Transverse colon (tissue), 4 donors: ENCODE measurements around the gene EOLA2. TPM values are rescaled to one million over a fixed set of nuclear protein-coding genes. Genes with fewer than 3 reads are reported as not detected.

ENCODE experiments used
- DNase-seq: peaks from one replicate; pipeline ENCODE4 v3.0.0-alpha.2; 2019
- H3K27ac ChIP-seq, 4 donors: fragments of 200-600 bp; sonication (generic); 2 replicates each; pipeline ENCODE4 v1.5.1; 2016 to 2018; ENCODE audit warnings: inconsistent platforms in 4 of 4
- H3K27me3 ChIP-seq: fragments of 200-600 bp; sonication (generic); 2 replicates; pipeline ENCODE4 v1.5.1; 2017; ENCODE audit warnings: inconsistent platforms
- H3K36me3 ChIP-seq, 4 donors: fragments of 200-600 bp; sonication (generic); 2 replicates each; pipeline ENCODE4 v1.5.1; 2017 to 2019; ENCODE audit warnings: inconsistent platforms in 4 of 4
- H3K4me1 ChIP-seq, 4 donors: fragments of 200-600 bp; sonication (generic); 2 replicates each; pipeline ENCODE4 v1.5.1; 2017 to 2020; ENCODE audit warnings: inconsistent platforms in 4 of 4
- H3K4me3 ChIP-seq, 4 donors: fragments of 200-600 bp; sonication (generic); 1 replicate in 1 of 4; 2 replicates in 3 of 4; pipeline versions ENCODE4 v1.5.1 to v1.6.1; 2017 to 2019; ENCODE audit warnings: inconsistent platforms in 4 of 4
- H3K9me3 ChIP-seq, 2 donors: fragments of 200-600 bp; sonication (generic); 2 replicates each; pipeline ENCODE4 v1.5.1; 2017 to 2019; ENCODE audit warnings: inconsistent platforms in 2 of 2
- CTCF ChIP-seq, 5 experiments: fragments of 200-600 bp in 3 of 5; fragments of 450-650 bp in 2 of 5; sonication (generic) in 3 of 5; IDR thresholded peaks; 1 replicate in 2 of 5; 2 replicates in 3 of 5; pipeline ENCODE4 v1.5.1; 2016 to 2017; ENCODE audit warnings: antibody characterized with exemption in 5 of 5, inconsistent platforms in 3 of 5, mild to moderate bottlenecking in 2 of 5, moderate library complexity in 1 of 5
- EP300 ChIP-seq: sonication (generic); formaldehyde crosslinking; IDR thresholded peaks from one replicate; pipeline ENCODE4 v1.6.1; 2017; ENCODE audit warnings: antibody characterized with exemption, low read depth
- POLR2A ChIP-seq: fragments of 450-650 bp; IDR thresholded peaks from one replicate; pipeline ENCODE4 v1.6.1; 2016; ENCODE audit warnings: antibody characterized with exemption, mild to moderate bottlenecking, moderate library complexity
- POLR2AphosphoS5 ChIP-seq, 3 donors: sonication (generic); formaldehyde crosslinking; IDR thresholded peaks; one replicate each; pipeline ENCODE4 v1.6.1; 2016; ENCODE audit warnings: antibody characterized with exemption in 3 of 3
- WGBS, 2 donors: methylation state at CpG; one replicate each; pipeline ENCODE4 v1.1.5; 2018; ENCODE audit warnings: low coverage in 1 of 2; 5-methylcytosine and 5-hydroxymethylcytosine counted together
- in situ Hi-C, 4 donors: fragments of 200-750 bp; cut with MboI; loops; one replicate each; pipeline versions ENCODE4 v1.15.0 to v1.15.1; 2017; ENCODE audit warnings: low sequenced_read_pairs in 3 of 4, low pct_ligation_motif_present in 1 of 4, low pct_unique_long_range_greater_than_20kb in 1 of 4
- intact Hi-C: fragments of 100-400 bp; cut with DNase I; formaldehyde crosslinking; loops from one replicate; pipeline ENCODE4 v1.15.1; 2023; ENCODE audit warnings: low total_unique reads
- total RNA-seq, 4 donors: library from RNA; depleted of rRNA; stranded (reverse); fragments of >200 nt; gene quantifications; one replicate each; pipeline ENCODE4 v1.1.0, GENCODE V29; 2016

The EOLA2 gene
- total RNA-seq, 4 donors from 2014 or later: 10.5 to 77.1 (median 30.4) TPM

- H3K27me3 ChIP-seq: no peaks in the 10 kb centered on the region
- in situ Hi-C loops (no loop called here), intact Hi-C loops (no loop called here)
- no peak overlapping the region for H3K4me3 ChIP-seq
- no peak overlapping the region for H3K27ac ChIP-seq
- no peaks in the 10 kb centered on the region for H3K9me3 ChIP-seq
- DNase-seq: no peak
- no peaks in the 10 kb centered on the region for H3K4me1 ChIP-seq
- no peaks in the 10 kb centered on the region for H3K36me3 ChIP-seq
- 75% methylated on average over 4 of the region's 4 CpGs; no CpG with 5 or more reads in 1 of the 2 donors for WGBS, 2 donors
- TF ChIP-seq POLR2AphosphoS5 (IDR thresholded peaks at IDR 0.05) (no peak), POLR2A (no peak), EP300 (no peak), CTCF (IDR thresholded peaks at IDR 0.05) (no peak)
Observed at GRCh38 chrX:149909324-149910177, 28.7 kb downstream of the EOLA2 start.

GRCh38 chrX:149908727-149909126, 29.6 kb downstream of the EOLA2 start:
- no peaks in the 10 kb centered on the region for H3K4me1 ChIP-seq
- no peak for DNase-seq
- no peak overlapping the region for H3K4me3 ChIP-seq
- intact Hi-C loops: no loop called here
- TF ChIP-seq EP300 (no peak), CTCF (IDR thresholded peaks at IDR 0.05) (no peak), POLR2AphosphoS5 (IDR thresholded peaks at IDR 0.05) (no peak), POLR2A (no peak)
- in situ Hi-C loops: no loop called here
- no peaks in the 10 kb centered on the region for H3K36me3 ChIP-seq
- no peak overlapping the region for H3K27ac ChIP-seq
- no peaks in the 10 kb centered on the region for H3K9me3 ChIP-seq
- H3K27me3 ChIP-seq: no peaks in the 10 kb centered on the region

- TF ChIP-seq POLR2AphosphoS5 (IDR thresholded peaks at IDR 0.05) (no peak), CTCF (IDR thresholded peaks at IDR 0.05) (no peak), POLR2A (no peak), EP300 (no peak)
- intact Hi-C loops: no loop called here
- in situ Hi-C loops: no loop called here
- Histone ChIP-seq H3K27me3 (no peaks in the 10 kb centered on the region), H3K27ac (no peak overlapping the region), H3K9me3 (no peaks in the 10 kb centered on the region), H3K4me3 (no peak overlapping the region), H3K36me3 (no peaks in the 10 kb centered on the region), H3K4me1 (no peaks in the 10 kb centered on the region)
- WGBS, 2 donors: 85% methylated on average over 3 of the region's 3 CpGs; no CpG with 5 or more reads in 1 of the 2 donors
- no peak for DNase-seq
Observed at GRCh38 chrX:149908308-149908707, 30.0 kb downstream of the EOLA2 start.

- peak overlapping the region in 1 of 4 donors; percentile 18 for H3K4me3 ChIP-seq
- no peak for DNase-seq
- H3K27me3 ChIP-seq: no peaks in the 10 kb centered on the region
- TF ChIP-seq POLR2A (no peak), CTCF (IDR thresholded peaks at IDR 0.05) (no peak), EP300 (no peak), POLR2AphosphoS5 (IDR thresholded peaks at IDR 0.05) (no peak)
- no peak overlapping the region for H3K27ac ChIP-seq
- intact Hi-C loops: no loop called here
- WGBS, 2 donors: 44% methylated on average over 6 of the region's 6 CpGs; no CpG with 5 or more reads in 1 of the 2 donors
- H3K4me1 ChIP-seq: no peaks in the 10 kb centered on the region
- in situ Hi-C loops: no loop called here
- H3K36me3 ChIP-seq: no peaks in the 10 kb centered on the region
- H3K9me3 ChIP-seq: no peaks in the 10 kb centered on the region
Observed at GRCh38 chrX:149903889-149904748, 34.2 kb downstream of the EOLA2 start.
